SK-N-SH (cell line): ENCODE results near the gene IL31RA. TPM values are rescaled to one million over a fixed set of nuclear protein-coding genes. Genes with fewer than 3 reads are reported as not detected.
"Not testable (repeated sequence)": the region's sequence is repeated elsewhere in the genome, so short reads cannot be mapped to it uniquely, and the experiment has no call there.

Experiments used
- CTCF ChIA-PET: fragments of 300-600, 350-600 bp; formaldehyde crosslinking; extraction: SDS; loops from one replicate; lab custom pipeline; 2021; lab: Yijun Ruan, JAX
- POLR2A ChIA-PET: fragments of 350-600 bp; sonication (Branson Sonifier 250); formaldehyde crosslinking; extraction: SDS; loops from one replicate; lab custom pipeline; 2020; ENCODE audit warnings: antibody characterized with exemption, inconsistent platforms; lab: Yijun Ruan, JAX
- DNase-seq: peaks from one replicate; pipeline ENCODE4 v3.0.0; 2012
- H2AFZ ChIP-seq: fragments of 200-600 bp; sonication (generic); 2 replicates; pipeline ENCODE4 v1.8.1; 2016; ENCODE audit warnings: antibody characterized with exemption, mild to moderate bottlenecking, low read depth
- H3F3A ChIP-seq: fragments of 200-600 bp; sonication (generic); replicated peaks from 2 replicates; pipeline ENCODE3; 2016; ENCODE audit warnings: antibody characterized with exemption, mild to moderate bottlenecking; ENCODE audit not compliant: insufficient read depth
- H3K27ac ChIP-seq, 2 experiments: fragments of 200-500 bp in 1 of 2; fragments of 200-600 bp in 1 of 2; sonication (Bioruptor generic) in 1 of 2; sonication (generic), shearing (Covaris generic) in 1 of 2; 2 replicates each; pipeline versions ENCODE4 v1.5.1 to v1.6.1; 2014 to 2016; ENCODE audit warnings: low read depth in 2 of 2, inconsistent platforms in 1 of 2, low read length in 1 of 2, mild to moderate bottlenecking in 1 of 2, mixed read lengths in 1 of 2
- H3K27me3 ChIP-seq: fragments of 200-600 bp; sonication (generic), shearing (Covaris generic); 2 replicates; pipeline ENCODE4 v1.6.1; 2016; ENCODE audit warnings: mixed run types; ENCODE audit not compliant: insufficient read depth
- H3K36me3 ChIP-seq, 2 experiments: fragments of 200-500 bp in 1 of 2; fragments of 200-600 bp in 1 of 2; sonication (Bioruptor generic) in 1 of 2; sonication (generic) in 1 of 2; replicated peaks in 1 of 2; 2 replicates each; pipeline versions ENCODE3 to v1.5.1; 2014 to 2016; ENCODE audit warnings: low read length in 1 of 2, mild to moderate bottlenecking in 1 of 2; ENCODE audit not compliant: insufficient read depth in 2 of 2, control insufficient read depth in 1 of 2
- H3K4me1 ChIP-seq, 2 experiments: fragments of 200-500 bp in 1 of 2; fragments of 200-600 bp in 1 of 2; sonication (Bioruptor generic) in 1 of 2; sonication (generic), shearing (Covaris generic) in 1 of 2; 2 replicates each; pipeline versions ENCODE4 v1.5.1 to v1.6.1; 2014 to 2016; ENCODE audit warnings: low read depth in 1 of 2, low read length in 1 of 2, mixed run types in 1 of 2; ENCODE audit not compliant: insufficient read depth in 2 of 2, control insufficient read depth in 1 of 2
- H3K4me2 ChIP-seq: fragments of 200-600 bp; sonication (generic), shearing (Covaris generic); 2 replicates; pipeline ENCODE4 v1.6.1; 2017; ENCODE audit warnings: mixed run types
- H3K4me3 ChIP-seq, 2 experiments: fragments of 200-500 bp in 1 of 2; fragments of 200-600 bp in 1 of 2; sonication (Bioruptor generic) in 1 of 2; sonication (generic), shearing (Covaris generic) in 1 of 2; 2 replicates each; pipeline versions ENCODE4 v1.5.1 to v1.8.1; 2014 to 2016; ENCODE audit warnings: low read depth in 2 of 2, inconsistent platforms in 1 of 2, low read length in 1 of 2, mild to moderate bottlenecking in 1 of 2, mixed read lengths in 1 of 2, moderate library complexity in 1 of 2
- H3K79me2 ChIP-seq: fragments of 200-600 bp; sonication (generic); 2 replicates; pipeline ENCODE4 v1.8.1; 2017; ENCODE audit warnings: mild to moderate bottlenecking; ENCODE audit not compliant: insufficient read depth
- H3K9ac ChIP-seq: fragments of 200-600 bp; sonication (generic); 2 replicates; pipeline ENCODE4 v1.6.1; 2017; ENCODE audit warnings: mixed run types
- H3K9me2 ChIP-seq: fragments of 200-600 bp; sonication (generic); 2 replicates; pipeline ENCODE4 v1.6.1; 2017; ENCODE audit warnings: mixed run types
- H3K9me3 ChIP-seq: fragments of 200-600 bp; sonication (generic); 2 replicates; pipeline ENCODE4 v1.6.1; 2017; ENCODE audit warnings: mixed run types, mild to moderate bottlenecking, moderate library complexity
- H4K20me1 ChIP-seq: fragments of 200-600 bp; sonication (generic); 2 replicates; pipeline ENCODE4 v1.6.1; 2017; ENCODE audit warnings: mild to moderate bottlenecking, mixed run types; ENCODE audit not compliant: insufficient read depth
- CHD2 ChIP-seq: fragments of 150-350 bp; IDR thresholded peaks from 2 replicates; pipeline ENCODE4 v1.6.1; 2018; ENCODE audit warnings: low read length; ENCODE audit not compliant: partially characterized antibody
- FOSL2 ChIP-seq: IDR thresholded peaks from 2 replicates; pipeline ENCODE4 v1.4.0; 2012; ENCODE audit warnings: low read depth, mild to moderate bottlenecking, moderate library complexity, borderline replicate concordance
- FOXJ3 ChIP-seq: sonication (generic); formaldehyde crosslinking; IDR thresholded peaks from 2 replicates; pipeline ENCODE4 v1.5.1; 2020; ENCODE audit warnings: mild to moderate bottlenecking, missing genetic modification reagents
- GABPA ChIP-seq: IDR thresholded peaks from 2 replicates; pipeline ENCODE4 v1.4.0; 2012; ENCODE audit warnings: low read depth, mild to moderate bottlenecking
- JUND ChIP-seq: IDR thresholded peaks from 2 replicates; pipeline ENCODE4 v1.4.0; 2012
- MEF2A ChIP-seq: IDR thresholded peaks from 2 replicates; pipeline ENCODE4 v1.4.0; 2012; ENCODE audit warnings: low read depth, borderline replicate concordance
- NFIC ChIP-seq: IDR thresholded peaks from 2 replicates; pipeline ENCODE4 v1.4.0; 2012; ENCODE audit warnings: borderline replicate concordance
- NRF1 ChIP-seq: IDR thresholded peaks from 2 replicates; pipeline ENCODE4 v1.6.1; 2012; ENCODE audit warnings: low read depth, mild to moderate bottlenecking, low read length
- TCF12 ChIP-seq: IDR thresholded peaks from 2 replicates; pipeline ENCODE4 v1.4.0; 2012
- YY1 ChIP-seq: IDR thresholded peaks from 2 replicates; pipeline ENCODE4 v1.4.0; 2012; ENCODE audit warnings: low read depth, mild to moderate bottlenecking
- WGBS: methylation state at CpG from one replicate; pipeline ENCODE4 v1.1.6; 2017; ENCODE audit warnings: low lambda C conversion rate; 5-methylcytosine and 5-hydroxymethylcytosine counted together
- polyA plus RNA-seq, 3 experiments: library from polyadenylated mRNA; depleted of rRNA; stranded (reverse); fragments of >200 nt; gene quantifications; 2 replicates each; pipeline ENCODE4 v1.2.3, GENCODE V29; 2012

The IL31RA gene
- polyA plus RNA-seq (2012; rRNA removed) = 0.20 and 0.24 TPM in 2 replicates
- 0.23 and 0.33 TPM in 2 replicates for polyA plus RNA-seq (2012; cell fraction: cytosol; rRNA removed)
- polyA plus RNA-seq (2012; cell fraction: nucleus; rRNA removed) = 0.18 and 0.20 TPM in 2 replicates

- Histone ChIP-seq H3K36me3 (no peaks in the 10 kb centered on the region), H3F3A (peaks cover 20% of the 10 kb centered on the region), H3K9ac (no peak within 1 kb of the TSS), H4K20me1 (no peaks in the 10 kb centered on the region), H3K27ac (peak within 1 kb of the TSS in 1 of 2 experiments; percentile 55; a peak in 2 of 4 replicates), H3K9me3 (no peaks in the 10 kb centered on the region), H3K27me3 (no peaks in the 10 kb centered on the region), H3K4me1 (peaks cover 0 to 6% of the 10 kb centered on the region in 2 experiments; a peak in 2 of 4 replicates), H3K9me2 (no peaks in the 10 kb centered on the region), H3K4me3 (no peak within 1 kb of the TSS), H3K4me2 (peak within 1 kb of the TSS; percentile 49; the same call in 1 of the 2 replicates), H2AFZ (no peak within 1 kb of the TSS), H3K79me2 (no peaks in the 10 kb centered on the region)
- ChIA-PET CTCF (interaction anchor here (1.5 kb wide), 1 partner anchor 84 kb away, joined by 5 read pairs; no protein-coding TSS in a partner anchor), POLR2A (no interaction called here)
- TF ChIP-seq FOXJ3 (CRISPR knock-in tag) (no peak), TCF12 (peak; percentile 71; the same call in 1 of the 2 replicates), YY1 (no peak), MEF2A (peak; percentile 80; the same call in 1 of the 2 replicates), NRF1 (no peak), GABPA (no peak), FOSL2 (peak; percentile 93), NFIC (peak; percentile 24; the same call in 1 of the 2 replicates), CHD2 (no peak), JUND (peak; percentile 87)
- no peak for DNase-seq
- 72% methylated on average over 10 of the region's 10 CpGs for WGBS
Observed at GRCh38 chr5:55850839-55851674, at the start of gene IL31RA. Gene IL31RA (plus strand): TSS chr5:55851357. CDS start chr5:55851571, 214 bp downstream.

GRCh38 chr5:55808814-55809213 is 42.3 kb upstream of the IL31RA start:
- H3K9ac ChIP-seq, H3K4me2 ChIP-seq, H3K9me2 ChIP-seq, CTCF ChIA-PET, H3K36me3 ChIP-seq, H3K27me3 ChIP-seq, H3K79me2 ChIP-seq, H3K9me3 ChIP-seq, H2AFZ ChIP-seq, H3K4me3 ChIP-seq, H3K27ac ChIP-seq, H3K4me1 ChIP-seq, POLR2A ChIA-PET, H3F3A ChIP-seq, H4K20me1 ChIP-seq, DNase-seq: not testable (repeated sequence)
- WGBS = no CpG with 5 or more reads among the region's 7 CpGs

GRCh38 chr5:55815939-55816338 is 35.2 kb upstream of the IL31RA start:
- CTCF ChIA-PET, H4K20me1 ChIP-seq, DNase-seq, H3K36me3 ChIP-seq, H3K4me1 ChIP-seq, H3K9me3 ChIP-seq, H3K27ac ChIP-seq, H3K79me2 ChIP-seq, H3F3A ChIP-seq, H3K9me2 ChIP-seq, H3K9ac ChIP-seq, H3K4me2 ChIP-seq, H3K27me3 ChIP-seq, H2AFZ ChIP-seq, H3K4me3 ChIP-seq: not testable (repeated sequence)
- POLR2A ChIA-PET = interaction anchor here (0.6 kb wide), 1 partner anchor 74 kb away, joined by 3 read pairs; no protein-coding TSS in a partner anchor
- WGBS = 74% methylated on average over 4 of the region's 4 CpGs
